OCI-LY3 (cell line): ENCODE results near the gene CCNA1.

Experiments used
- H2AFZ ChIP-seq: fragments of 200-600, 300-600 bp; shearing (Covaris generic); 2 replicates; pipeline ENCODE4 v1.6.0; 2014; ENCODE audit warnings: antibody characterized with exemption, low read depth, low read length
- H3K27ac ChIP-seq: fragments of 200-600, 300-600 bp; sonication (generic); 2 replicates; pipeline ENCODE4 v1.5.1; 2014; ENCODE audit warnings: mild to moderate bottlenecking, low read length, moderate library complexity, mixed read lengths
- H3K27me3 ChIP-seq: fragments of 200-600, 300-600 bp; sonication (generic); 2 replicates; pipeline ENCODE4 v1.6.1; 2014; ENCODE audit warnings: low read depth, low read length, mixed read lengths
- H3K36me3 ChIP-seq: fragments of 200-600, 300-600 bp; sonication (generic); replicated peaks from 2 replicates; pipeline ENCODE3; 2014; ENCODE audit warnings: low read depth, low read length, mixed read lengths
- H3K4me1 ChIP-seq: fragments of 300-600, 200-600 bp; sonication (generic); 2 replicates; pipeline ENCODE4 v1.6.1; 2014; ENCODE audit warnings: low read length, mixed read lengths
- H3K4me2 ChIP-seq: fragments of 200-600, 300-600 bp; sonication (generic); 2 replicates; pipeline ENCODE4 v1.6.1; 2014; ENCODE audit warnings: low read length, mixed read lengths
- H3K4me3 ChIP-seq: fragments of 300-600, 200-600 bp; sonication (generic); 2 replicates; pipeline ENCODE4 v1.5.1; 2014; ENCODE audit warnings: antibody characterized with exemption, mild to moderate bottlenecking, low read length, moderate library complexity
- H3K79me2 ChIP-seq: fragments of 300-600, 200-600 bp; shearing (Covaris generic); 2 replicates; pipeline ENCODE4 v1.6.1; 2014; ENCODE audit warnings: mild to moderate bottlenecking, low read length, mixed read lengths
- H3K9ac ChIP-seq: fragments of 300-600, 200-600 bp; shearing (Covaris generic); 2 replicates; pipeline ENCODE4 v1.6.0; 2014; ENCODE audit warnings: mild to moderate bottlenecking, low read length, moderate library complexity
- H3K9me3 ChIP-seq: fragments of 200-600, 300-600 bp; shearing (Covaris generic); 2 replicates; pipeline ENCODE4 v1.6.1; 2014; ENCODE audit warnings: low read length, mixed read lengths; ENCODE audit not compliant: insufficient read depth
- H4K20me1 ChIP-seq: fragments of 200-600, 300-600 bp; sonication (generic); 2 replicates; pipeline ENCODE4 v1.6.1; 2016; ENCODE audit warnings: low read length, mixed read lengths; ENCODE audit not compliant: insufficient read depth
- EZH2phosphoT487 ChIP-seq: fragments of 200-600 bp; shearing (Covaris generic); IDR thresholded peaks from 2 replicates; pipeline ENCODE4 v1.6.1; 2018; ENCODE audit warnings: antibody characterized with exemption, mixed run types, low read depth
- TF ChIP-seq, protein P1 (sequence below): fragments of 200-600, 300-600 bp; sonication (generic); IDR thresholded peaks from 2 replicates; pipeline ENCODE4 v1.5.1; 2014; ENCODE audit warnings: antibody characterized with exemption, low read length, low read depth

Gene CCNA1

DNA sequence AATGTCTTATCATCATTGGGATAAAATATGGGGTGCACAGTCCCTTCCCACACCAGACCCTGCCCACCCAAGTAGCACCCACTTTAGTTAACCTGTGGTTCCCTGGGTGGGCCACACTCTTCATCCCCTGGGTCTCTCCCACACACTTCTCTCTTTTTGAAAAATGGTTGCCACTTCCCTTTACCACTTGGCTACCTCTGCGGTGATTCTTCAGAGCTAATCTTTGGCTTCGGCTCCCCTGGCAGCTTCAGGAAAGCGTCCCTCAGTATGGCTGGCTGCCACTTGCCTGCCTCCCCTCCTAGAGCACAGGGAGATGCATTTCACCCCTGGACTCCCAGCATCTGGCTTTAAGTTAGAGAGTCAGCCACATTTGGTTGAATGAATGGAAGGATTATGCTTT is 18.2 kb downstream of the CCNA1 start:
- Histone ChIP-seq H3K36me3 (no peaks in the 10 kb centered on the region), H2AFZ (no peak overlapping the region), H3K9me3 (no peaks in the 10 kb centered on the region), H3K27me3 (no peaks in the 10 kb centered on the region), H3K4me2 (no peak overlapping the region), H3K4me3 (no peak overlapping the region), H4K20me1 (no peaks in the 10 kb centered on the region), H3K9ac (no peak overlapping the region), H3K27ac (no peak overlapping the region), H3K4me1 (peaks cover 4% of the 10 kb centered on the region; the same call in 1 of the 2 replicates), H3K79me2 (no peaks in the 10 kb centered on the region)
- TF ChIP-seq, protein P1, sequence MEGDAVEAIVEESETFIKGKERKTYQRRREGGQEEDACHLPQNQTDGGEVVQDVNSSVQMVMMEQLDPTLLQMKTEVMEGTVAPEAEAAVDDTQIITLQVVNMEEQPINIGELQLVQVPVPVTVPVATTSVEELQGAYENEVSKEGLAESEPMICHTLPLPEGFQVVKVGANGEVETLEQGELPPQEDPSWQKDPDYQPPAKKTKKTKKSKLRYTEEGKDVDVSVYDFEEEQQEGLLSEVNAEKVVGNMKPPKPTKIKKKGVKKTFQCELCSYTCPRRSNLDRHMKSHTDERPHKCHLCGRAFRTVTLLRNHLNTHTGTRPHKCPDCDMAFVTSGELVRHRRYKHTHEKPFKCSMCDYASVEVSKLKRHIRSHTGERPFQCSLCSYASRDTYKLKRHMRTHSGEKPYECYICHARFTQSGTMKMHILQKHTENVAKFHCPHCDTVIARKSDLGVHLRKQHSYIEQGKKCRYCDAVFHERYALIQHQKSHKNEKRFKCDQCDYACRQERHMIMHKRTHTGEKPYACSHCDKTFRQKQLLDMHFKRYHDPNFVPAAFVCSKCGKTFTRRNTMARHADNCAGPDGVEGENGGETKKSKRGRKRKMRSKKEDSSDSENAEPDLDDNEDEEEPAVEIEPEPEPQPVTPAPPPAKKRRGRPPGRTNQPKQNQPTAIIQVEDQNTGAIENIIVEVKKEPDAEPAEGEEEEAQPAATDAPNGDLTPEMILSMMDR: no peak
- no peak for TF ChIP-seq EZH2phosphoT487

DNA sequence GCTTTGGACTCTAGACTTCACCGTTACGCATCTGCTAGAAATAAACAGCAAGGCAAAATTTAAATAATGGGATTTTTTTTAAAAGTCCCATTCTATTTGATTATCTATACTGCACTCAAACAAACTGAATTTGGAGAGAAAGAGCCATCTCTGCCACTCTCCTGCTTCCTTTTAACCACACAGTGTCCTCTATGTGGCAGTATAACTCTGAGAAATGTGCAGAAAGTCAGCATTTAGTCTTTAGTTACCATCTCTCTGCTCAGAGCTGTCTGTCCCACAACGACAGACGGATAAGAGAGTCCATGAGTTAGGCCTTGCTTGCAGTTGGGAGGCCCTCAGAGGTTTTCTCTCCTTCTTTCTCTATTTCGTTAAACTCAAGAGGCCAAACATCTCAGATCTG is 21.2 kb downstream of the CCNA1 start:
- Histone ChIP-seq H3K4me3 (no peak overlapping the region), H4K20me1 (no peaks in the 10 kb centered on the region), H3K4me2 (peak overlapping the region; percentile 9; the same call in 1 of the 2 replicates), H3K36me3 (no peaks in the 10 kb centered on the region), H3K27me3 (no peaks in the 10 kb centered on the region), H3K9me3 (no peaks in the 10 kb centered on the region), H3K4me1 (peaks cover 4% of the 10 kb centered on the region; the same call in 1 of the 2 replicates), H3K9ac (no peak overlapping the region), H3K27ac (no peak overlapping the region), H3K79me2 (no peaks in the 10 kb centered on the region), H2AFZ (peak overlapping the region; percentile 40; the same call in 1 of the 2 replicates)
- TF ChIP-seq EZH2phosphoT487: no peak
- TF ChIP-seq, protein P1: peak; percentile 76

DNA sequence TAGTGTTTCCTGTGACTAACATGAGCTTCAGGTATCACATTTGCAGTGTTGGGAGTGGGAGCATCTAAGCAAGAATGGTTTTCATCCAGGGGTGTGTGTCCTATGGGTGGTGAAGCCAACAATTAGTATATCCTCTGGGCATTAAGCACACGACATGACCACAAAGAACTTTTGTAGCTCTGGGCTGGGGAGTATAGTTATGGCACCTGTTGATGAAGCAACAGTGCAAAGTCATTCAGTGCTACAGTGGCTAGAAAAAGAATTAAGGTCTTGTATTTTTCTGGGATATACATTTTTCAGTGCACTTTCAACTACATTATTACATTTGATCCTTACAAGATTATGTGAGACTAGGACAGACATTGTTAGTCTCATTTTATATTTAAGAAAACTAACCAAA is 21.8 kb downstream of the CCNA1 start:
- Histone ChIP-seq H4K20me1 (no peaks in the 10 kb centered on the region), H3K27ac (no peak overlapping the region), H3K9ac (no peak overlapping the region), H3K79me2 (no peaks in the 10 kb centered on the region), H3K9me3 (no peaks in the 10 kb centered on the region), H3K4me3 (no peak overlapping the region), H2AFZ (peak overlapping the region; percentile 40; the same call in 1 of the 2 replicates), H3K4me2 (no peak overlapping the region), H3K4me1 (peaks cover 4% of the 10 kb centered on the region; the same call in 1 of the 2 replicates), H3K27me3 (no peaks in the 10 kb centered on the region), H3K36me3 (no peaks in the 10 kb centered on the region)
- TF ChIP-seq, protein P1: no peak
- no peak for TF ChIP-seq EZH2phosphoT487

DNA sequence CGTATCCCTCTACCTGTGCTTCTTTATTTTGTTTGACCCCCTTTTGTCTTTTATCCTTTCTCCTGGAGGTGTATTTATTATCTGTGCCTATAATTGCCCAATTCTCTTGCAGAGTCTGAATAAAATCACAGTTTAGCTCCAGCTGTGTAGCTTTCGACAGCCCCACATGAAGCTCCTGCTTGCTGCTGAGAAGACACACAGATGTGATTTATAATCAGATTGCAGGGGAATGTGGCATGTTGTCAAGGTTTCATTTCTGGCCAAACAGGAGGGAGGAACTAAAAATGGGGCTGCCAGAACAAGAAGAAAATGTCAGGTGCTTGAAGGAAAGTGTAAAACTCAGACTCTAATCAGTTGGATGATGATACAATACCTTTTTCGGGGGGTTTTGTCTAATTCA is 22.7 kb downstream of the CCNA1 start:
- Histone ChIP-seq H3K9me3 (no peaks in the 10 kb centered on the region), H2AFZ (no peak overlapping the region), H3K79me2 (no peaks in the 10 kb centered on the region), H3K27ac (no peak overlapping the region), H3K4me3 (no peak overlapping the region), H4K20me1 (no peaks in the 10 kb centered on the region), H3K4me1 (peaks cover 4% of the 10 kb centered on the region; the same call in 1 of the 2 replicates), H3K9ac (no peak overlapping the region), H3K27me3 (no peaks in the 10 kb centered on the region), H3K36me3 (no peaks in the 10 kb centered on the region), H3K4me2 (no peak overlapping the region)
- TF ChIP-seq EZH2phosphoT487: no peak
- TF ChIP-seq, protein P1: no peak
